Measurements from ENCODE around the gene PCBP3. TPM values are rescaled to one million over a fixed set of nuclear protein-coding genes. Genes with fewer than 3 reads are reported as not detected.
A peak's percentile ranks its signal among the peaks of the same experiment; 100 is the strongest.

Gene PCBP3
- total and polyA plus RNA-seq, 2 experiments from 2014 or later = 3.4 to 4.3 TPM

- no peaks in the 10 kb centered on the region for H3K36me3 ChIP-seq
- no peak for DNase-seq (ENCODE audit: low read depth in 1 of 2, low spot score in 1 of 2)
- no peak overlapping the region for H3K4me3 ChIP-seq
- no peaks in the 10 kb centered on the region for H3K4me1 ChIP-seq (ENCODE audit: low read depth)
- no peaks in the 10 kb centered on the region for H3K27me3 ChIP-seq
- H3K27ac ChIP-seq = no peak overlapping the region
- no peaks in the 10 kb centered on the region for H3K9me3 ChIP-seq (ENCODE audit: low read depth)
- TF ChIP-seq, protein P1, sequence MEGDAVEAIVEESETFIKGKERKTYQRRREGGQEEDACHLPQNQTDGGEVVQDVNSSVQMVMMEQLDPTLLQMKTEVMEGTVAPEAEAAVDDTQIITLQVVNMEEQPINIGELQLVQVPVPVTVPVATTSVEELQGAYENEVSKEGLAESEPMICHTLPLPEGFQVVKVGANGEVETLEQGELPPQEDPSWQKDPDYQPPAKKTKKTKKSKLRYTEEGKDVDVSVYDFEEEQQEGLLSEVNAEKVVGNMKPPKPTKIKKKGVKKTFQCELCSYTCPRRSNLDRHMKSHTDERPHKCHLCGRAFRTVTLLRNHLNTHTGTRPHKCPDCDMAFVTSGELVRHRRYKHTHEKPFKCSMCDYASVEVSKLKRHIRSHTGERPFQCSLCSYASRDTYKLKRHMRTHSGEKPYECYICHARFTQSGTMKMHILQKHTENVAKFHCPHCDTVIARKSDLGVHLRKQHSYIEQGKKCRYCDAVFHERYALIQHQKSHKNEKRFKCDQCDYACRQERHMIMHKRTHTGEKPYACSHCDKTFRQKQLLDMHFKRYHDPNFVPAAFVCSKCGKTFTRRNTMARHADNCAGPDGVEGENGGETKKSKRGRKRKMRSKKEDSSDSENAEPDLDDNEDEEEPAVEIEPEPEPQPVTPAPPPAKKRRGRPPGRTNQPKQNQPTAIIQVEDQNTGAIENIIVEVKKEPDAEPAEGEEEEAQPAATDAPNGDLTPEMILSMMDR (IDR thresholded peaks at IDR 0.05; ENCODE audit: low read depth, low read length) = peak; percentile 18
Measured at GRCh38 chr21:45768740-45769048, 125.2 kb downstream of the PCBP3 start.

DNA sequence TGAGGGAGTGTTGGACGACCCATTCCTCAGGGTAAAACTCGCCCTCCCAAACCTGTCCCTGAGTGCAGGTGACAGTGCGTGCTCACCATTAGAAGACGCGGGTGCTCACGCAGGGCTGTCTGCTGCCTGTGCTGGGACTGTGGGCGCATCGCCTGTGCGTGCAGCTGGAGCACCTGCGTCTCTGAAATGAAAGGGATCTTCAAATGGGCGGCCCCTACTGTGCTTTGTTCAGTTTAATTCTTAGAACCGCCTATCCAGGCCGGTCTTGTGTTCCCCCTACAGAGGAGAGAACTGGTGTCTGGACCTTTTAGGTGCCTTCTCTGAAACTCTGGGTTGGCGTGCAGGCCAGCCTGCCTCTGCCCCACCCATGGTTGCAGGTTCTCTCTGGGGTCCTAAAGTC lies 125.8 kb downstream of the PCBP3 start:
- H3K27me3 ChIP-seq = no peaks in the 10 kb centered on the region
- TF ChIP-seq, protein P1 (IDR thresholded peaks at IDR 0.05; ENCODE audit: low read depth, low read length) = no peak
- H3K36me3 ChIP-seq = no peaks in the 10 kb centered on the region
- no peak for DNase-seq (ENCODE audit: low read depth in 1 of 2, low spot score in 1 of 2)
- no peak overlapping the region for H3K27ac ChIP-seq
- no peaks in the 10 kb centered on the region for H3K9me3 ChIP-seq (ENCODE audit: low read depth)
- no peak overlapping the region for H3K4me3 ChIP-seq
- no peaks in the 10 kb centered on the region for H3K4me1 ChIP-seq (ENCODE audit: low read depth)

- no peak for DNase-seq (ENCODE audit: low read depth in 1 of 2, low spot score in 1 of 2)
- TF ChIP-seq, protein P1 (IDR thresholded peaks at IDR 0.05; ENCODE audit: low read depth, low read length) = no peak
Measured at GRCh38 chr21:45769896-45770295, 126.4 kb downstream of the PCBP3 start.

GRCh38 chr21:45772180-45772579 lies 128.7 kb downstream of the PCBP3 start:
- H3K27ac ChIP-seq = no peak overlapping the region
- TF ChIP-seq, protein P1 (IDR thresholded peaks at IDR 0.05; ENCODE audit: low read depth, low read length) = no peak

More at GRCh38 chr21:45769896-45770295, 126.4 kb downstream of the PCBP3 start:
- Histone ChIP-seq H3K27ac (no peak overlapping the region), H3K36me3 (no peaks in the 10 kb centered on the region), H3K27me3 (no peaks in the 10 kb centered on the region), H3K9me3 (ENCODE audit: low read depth) (no peaks in the 10 kb centered on the region), H3K4me3 (no peak overlapping the region), H3K4me1 (ENCODE audit: low read depth) (no peaks in the 10 kb centered on the region)

GRCh38 chr21:45774291-45774690 lies 130.8 kb downstream of the PCBP3 start:
- no peaks in the 10 kb centered on the region for H3K36me3 ChIP-seq
- H3K4me3 ChIP-seq = no peak overlapping the region
- H3K4me1 ChIP-seq (ENCODE audit: low read depth) = no peaks in the 10 kb centered on the region
- no peak for DNase-seq (ENCODE audit: low read depth in 1 of 2, low spot score in 1 of 2)
- H3K9me3 ChIP-seq (ENCODE audit: low read depth) = no peaks in the 10 kb centered on the region
- no peak overlapping the region for H3K27ac ChIP-seq
- no peaks in the 10 kb centered on the region for H3K27me3 ChIP-seq
- TF ChIP-seq, protein P1 (IDR thresholded peaks at IDR 0.05; ENCODE audit: low read depth, low read length) = no peak

More at GRCh38 chr21:45772180-45772579, 128.7 kb downstream of the PCBP3 start:
- H3K4me1 ChIP-seq (ENCODE audit: low read depth) = no peaks in the 10 kb centered on the region
- H3K4me3 ChIP-seq = no peak overlapping the region
- no peaks in the 10 kb centered on the region for H3K27me3 ChIP-seq
- H3K36me3 ChIP-seq = no peaks in the 10 kb centered on the region
- DNase-seq (ENCODE audit: low read depth in 1 of 2, low spot score in 1 of 2) = no peak
- H3K9me3 ChIP-seq (ENCODE audit: low read depth) = no peaks in the 10 kb centered on the region

GRCh38 chr21:45776971-45777370 lies 133.4 kb downstream of the PCBP3 start:
- Histone ChIP-seq H3K4me3 (no peak overlapping the region), H3K4me1 (ENCODE audit: low read depth) (no peaks in the 10 kb centered on the region), H3K27ac (no peak overlapping the region), H3K9me3 (ENCODE audit: low read depth) (no peaks in the 10 kb centered on the region), H3K36me3 (no peaks in the 10 kb centered on the region), H3K27me3 (no peaks in the 10 kb centered on the region)
- DNase-seq (ENCODE audit: low read depth in 1 of 2, low spot score in 1 of 2) = no peak
- TF ChIP-seq, protein P1 (IDR thresholded peaks at IDR 0.05; ENCODE audit: low read depth, low read length) = no peak
